PC-9 (cell line): ENCODE data around the gene ANKRD33B. TPM values are rescaled to one million over a fixed set of nuclear protein-coding genes. Genes with fewer than 3 reads are reported as not detected.

ENCODE experiments used
- BruUV-seq: library from RNA; stranded (reverse); fragments of 400-500 nt; replicated peaks from 2 replicates; lab custom pipeline; 2021; lab: Mats Ljungman, UMichigan
- CTCF ChIA-PET: fragments of 300-600 bp; sonication (Branson Sonifier 250); formaldehyde crosslinking; loops from one replicate; lab custom pipeline; 2022; ENCODE audit warnings: antibody characterized with exemption; lab: Charles Lee
- POLR2A ChIA-PET: fragments of 300-600 bp; sonication (Branson Sonifier 250); formaldehyde crosslinking; loops from one replicate; lab custom pipeline; 2022; ENCODE audit warnings: antibody characterized with exemption; ENCODE audit not compliant: unreplicated experiment; lab: Charles Lee
- DNase-seq, 2 experiments: peaks; one replicate each; pipeline versions ENCODE4 v3.0.0 to v3.0.0-alpha.2; 2015 to 2022; ENCODE audit warnings: mixed read lengths in 1 of 2
- H2AFZ ChIP-seq: fragments of 200-600 bp; sonication (generic); 2 replicates; pipeline ENCODE4 v1.8.1; 2017; ENCODE audit warnings: antibody characterized with exemption
- H3F3A ChIP-seq: fragments of 200-600 bp; sonication (generic); 2 replicates; pipeline ENCODE4 v1.8.1; 2017; ENCODE audit warnings: antibody characterized with exemption, mild to moderate bottlenecking, low read depth; ENCODE audit not compliant: insufficient read depth
- H3K27ac ChIP-seq: fragments of 200-600 bp; sonication (generic); 2 replicates; pipeline ENCODE4 v1.6.1; 2016; ENCODE audit warnings: mixed run types
- H3K27me3 ChIP-seq: fragments of 200-600 bp; sonication (generic); 2 replicates; pipeline ENCODE4 v1.6.1; 2016; ENCODE audit warnings: low read depth, mixed run types; ENCODE audit not compliant: insufficient read depth
- H3K36me3 ChIP-seq: fragments of 200-600 bp; sonication (generic); 2 replicates; pipeline ENCODE4 v1.6.1; 2016; ENCODE audit warnings: low read depth, mixed run types
- H3K4me1 ChIP-seq: fragments of 200-600 bp; sonication (generic); replicated peaks from 2 replicates; pipeline ENCODE4 v1.6.1; 2016; ENCODE audit warnings: mixed run types; ENCODE audit not compliant: insufficient read depth
- H3K4me2 ChIP-seq: fragments of 200-600 bp; sonication (generic); 2 replicates; pipeline ENCODE4 v1.6.1; 2017; ENCODE audit warnings: mixed run types
- H3K4me3 ChIP-seq: fragments of 200-600 bp; sonication (generic); 2 replicates; pipeline ENCODE4 v1.6.1; 2016; ENCODE audit warnings: mixed run types
- H3K79me2 ChIP-seq: fragments of 200-600 bp; sonication (generic); 2 replicates; pipeline ENCODE4 v1.6.1; 2017; ENCODE audit warnings: low read depth, mixed run types
- H3K9me2 ChIP-seq: fragments of 200-600 bp; sonication (generic); 2 replicates; pipeline ENCODE4 v1.8.1; 2017; ENCODE audit warnings: mild to moderate bottlenecking; ENCODE audit not compliant: insufficient read depth
- H3K9me3 ChIP-seq: fragments of 200-600 bp; sonication (generic); 2 replicates; pipeline ENCODE4 v1.8.1; 2016; ENCODE audit warnings: low read depth; ENCODE audit not compliant: insufficient read depth
- H4K20me1 ChIP-seq: fragments of 200-600 bp; sonication (generic); 2 replicates; pipeline ENCODE4 v1.8.1; 2017; ENCODE audit not compliant: insufficient read depth
- CTCF ChIP-seq: fragments of 200-600 bp; sonication (generic); conservative IDR thresholded peaks from 2 replicates; pipeline ENCODE4 v1.6.1; 2017; ENCODE audit warnings: mixed run types, antibody characterized with exemption, mild to moderate bottlenecking, moderate library complexity
- EZH2 ChIP-seq: fragments of 200-600 bp; sonication (generic); IDR thresholded peaks from 2 replicates; pipeline ENCODE4 v1.8.0; 2017; ENCODE audit warnings: antibody characterized with exemption, low read depth
- intact Hi-C: fragments of 100-400 bp; cut with micrococcal nuclease; formaldehyde crosslinking; loops from one replicate; pipeline ENCODE4 v1.10.0; 2022; ENCODE audit not compliant: unreplicated experiment
- total RNA-seq: library from RNA; stranded (reverse); gene quantifications from 2 replicates; pipeline ENCODE4 v1.2.3, GENCODE V29; 2021

ANKRD33B gene
- total RNA-seq, 1 experiment from 2014 or later: 32.1 TPM

- TF ChIP-seq EZH2 (no peak), CTCF (no peak)
- no peaks in the 10 kb centered on the region; the same call in 1 of the 2 replicates for H3K9me2 ChIP-seq
- intact Hi-C loops: no loop called here
- no peaks in the 10 kb centered on the region for H3K79me2 ChIP-seq
- no peak overlapping the region for H3K4me3 ChIP-seq
- no peak overlapping the region for H3K27ac ChIP-seq
- no peak overlapping the region for H3K4me2 ChIP-seq
- no peak for DNase-seq
- no TSS peak for BruUV-seq
- no peaks in the 10 kb centered on the region for H3K27me3 ChIP-seq
- H3F3A ChIP-seq: no peaks in the 10 kb centered on the region
- ChIA-PET CTCF (no interaction called here), POLR2A (no interaction called here)
- no peaks in the 10 kb centered on the region for H3K4me1 ChIP-seq
- no peaks in the 10 kb centered on the region for H4K20me1 ChIP-seq
- H3K9me3 ChIP-seq: no peaks in the 10 kb centered on the region
- 0 out of 2 replicates have a peak, but pooled peaks cover 16% of the 10 kb centered on the region for H3K36me3 ChIP-seq
- no peak overlapping the region for H2AFZ ChIP-seq
Measured at GRCh38 chr5:10675177-10675700, 111.4 kb downstream of the ANKRD33B start.

- no TSS peak for BruUV-seq
- H3K4me1 ChIP-seq: no peaks in the 10 kb centered on the region
- CTCF ChIA-PET: no interaction called here
- TF ChIP-seq CTCF (no peak), EZH2 (no peak)
- no peaks in the 10 kb centered on the region for H3K9me3 ChIP-seq
- intact Hi-C loops: no loop called here
- no peaks in the 10 kb centered on the region for H3F3A ChIP-seq
- no peak overlapping the region for H2AFZ ChIP-seq
- no peaks in the 10 kb centered on the region for H3K9me2 ChIP-seq
- H3K79me2 ChIP-seq: no peaks in the 10 kb centered on the region
- no peaks in the 10 kb centered on the region for H4K20me1 ChIP-seq
- 0 out of 2 replicates have a peak, but pooled peaks cover 16% of the 10 kb centered on the region for H3K36me3 ChIP-seq
- H3K27me3 ChIP-seq: no peaks in the 10 kb centered on the region
- H3K27ac ChIP-seq: no peak overlapping the region
- no peak overlapping the region for H3K4me2 ChIP-seq
- POLR2A ChIA-PET: no interaction called here
- DNase-seq: no peak
- no peak overlapping the region for H3K4me3 ChIP-seq
Measured at GRCh38 chr5:10676224-10676623, 112.4 kb downstream of the ANKRD33B start.

- no peak overlapping the region for H3K4me3 ChIP-seq
- intact Hi-C loops: no loop called here
- TF ChIP-seq CTCF: no peak
- no peak for TF ChIP-seq EZH2
- no peaks in the 10 kb centered on the region for H3F3A ChIP-seq
- no peak overlapping the region for H3K27ac ChIP-seq
- H3K9me3 ChIP-seq: no peaks in the 10 kb centered on the region
- no peaks in the 10 kb centered on the region for H3K9me2 ChIP-seq
- no peaks in the 10 kb centered on the region for H3K4me1 ChIP-seq
- POLR2A ChIA-PET: no interaction called here
- no peaks in the 10 kb centered on the region for H3K27me3 ChIP-seq
- H3K79me2 ChIP-seq: no peaks in the 10 kb centered on the region
- H3K36me3 ChIP-seq: 0 out of 2 replicates have a peak, but pooled peaks cover 16% of the 10 kb centered on the region
- no peaks in the 10 kb centered on the region for H4K20me1 ChIP-seq
- H2AFZ ChIP-seq: no peak overlapping the region
- no peak for DNase-seq
- BruUV-seq: no TSS peak
- H3K4me2 ChIP-seq: no peak overlapping the region
- CTCF ChIA-PET: no interaction called here
Measured at GRCh38 chr5:10676946-10677345, 113.1 kb downstream of the ANKRD33B start.
